ENCODE measurements around the gene DCUN1D1. TPM values are rescaled to one million over a fixed set of nuclear protein-coding genes. Genes with fewer than 3 reads are reported as not detected.

The DCUN1D1 gene
- total and polyA plus RNA-seq, 10 donors = 5.4 to 59.3 (median 29.5) TPM

- intact Hi-C loops (cut with DNase I; ENCODE audit: low total_unique reads) = no loop called here
- WGBS, 5 donors = 58 to 79% (median 77%) methylated on average over 2 of the region's 2 CpGs
These were observed 8.7 kb downstream of the DCUN1D1 start for GRCh38 chr3:182971637-182972036.

DNA sequence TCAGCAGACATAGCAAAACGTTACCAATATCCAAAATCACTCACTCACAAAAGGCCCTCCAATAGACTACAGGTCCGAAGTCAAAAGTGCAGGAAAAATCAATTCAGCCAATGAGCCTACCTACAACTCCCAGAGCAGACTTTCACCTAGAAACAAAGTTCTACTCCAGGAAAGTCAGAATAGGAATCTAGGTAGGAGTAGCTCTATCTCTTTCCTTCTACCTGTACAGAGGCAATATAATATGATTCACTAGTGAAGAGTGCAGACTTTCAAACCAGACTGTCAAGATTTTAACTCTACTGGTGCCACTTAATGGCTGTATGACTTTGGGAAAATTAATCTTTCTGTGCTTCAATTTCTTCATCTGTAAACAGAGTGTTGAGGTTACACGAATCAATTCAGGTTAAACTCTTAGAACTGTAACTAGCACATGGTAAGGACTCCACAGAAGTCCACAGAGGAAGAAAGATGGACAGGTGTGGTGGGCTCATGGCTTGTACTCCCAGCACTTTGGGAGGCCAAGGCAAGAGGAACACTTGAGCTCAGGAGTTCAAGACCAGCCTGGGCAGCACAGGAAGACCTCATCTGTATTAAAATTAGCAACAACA is 9.4 kb downstream of the DCUN1D1 start:
- DNase-seq = no peak
- H3K36me3 ChIP-seq = peaks cover 0 to 20% (median 0%) of the 10 kb centered on the region in 6 donors
- no peak overlapping the region for H3K4me3 ChIP-seq
- no peaks in the 10 kb centered on the region for H3K9me3 ChIP-seq
- 86 to 91% (median 91%) methylated on average over 3 of the region's 3 CpGs for WGBS, 5 donors
- intact Hi-C loops (cut with DNase I; ENCODE audit: low total_unique reads) = no loop called here
- H3K4me1 ChIP-seq = peaks cover 11 to 82% (median 34%) of the 10 kb centered on the region in 6 donors
- H3K27ac ChIP-seq = no peak overlapping the region
- no peaks in the 10 kb centered on the region for H3K27me3 ChIP-seq (replicated peaks in 1 of 7)
- TF ChIP-seq, protein P1, sequence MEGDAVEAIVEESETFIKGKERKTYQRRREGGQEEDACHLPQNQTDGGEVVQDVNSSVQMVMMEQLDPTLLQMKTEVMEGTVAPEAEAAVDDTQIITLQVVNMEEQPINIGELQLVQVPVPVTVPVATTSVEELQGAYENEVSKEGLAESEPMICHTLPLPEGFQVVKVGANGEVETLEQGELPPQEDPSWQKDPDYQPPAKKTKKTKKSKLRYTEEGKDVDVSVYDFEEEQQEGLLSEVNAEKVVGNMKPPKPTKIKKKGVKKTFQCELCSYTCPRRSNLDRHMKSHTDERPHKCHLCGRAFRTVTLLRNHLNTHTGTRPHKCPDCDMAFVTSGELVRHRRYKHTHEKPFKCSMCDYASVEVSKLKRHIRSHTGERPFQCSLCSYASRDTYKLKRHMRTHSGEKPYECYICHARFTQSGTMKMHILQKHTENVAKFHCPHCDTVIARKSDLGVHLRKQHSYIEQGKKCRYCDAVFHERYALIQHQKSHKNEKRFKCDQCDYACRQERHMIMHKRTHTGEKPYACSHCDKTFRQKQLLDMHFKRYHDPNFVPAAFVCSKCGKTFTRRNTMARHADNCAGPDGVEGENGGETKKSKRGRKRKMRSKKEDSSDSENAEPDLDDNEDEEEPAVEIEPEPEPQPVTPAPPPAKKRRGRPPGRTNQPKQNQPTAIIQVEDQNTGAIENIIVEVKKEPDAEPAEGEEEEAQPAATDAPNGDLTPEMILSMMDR (IDR thresholded peaks at IDR 0.05 in 8 of 11, conservative IDR thresholded peaks at IDR 0.05 in 3 of 11) = no peak
- no peak for TF ChIP-seq POLR2A (IDR thresholded peaks at IDR 0.05)
- TF ChIP-seq POLR2AphosphoS5 (IDR thresholded peaks at IDR 0.05) = no peak

More at GRCh38 chr3:182971637-182972036, 8.7 kb downstream of the DCUN1D1 start:
- Histone ChIP-seq H3K9me3 (no peaks in the 10 kb centered on the region), H3K4me3 (no peak overlapping the region), H3K27me3 (replicated peaks in 1 of 7) (no peaks in the 10 kb centered on the region), H3K27ac (no peak overlapping the region), H3K4me1 (peaks cover 11 to 82% (median 30%) of the 10 kb centered on the region in 6 donors), H3K36me3 (peaks cover 0 to 20% (median 0%) of the 10 kb centered on the region in 6 donors)
- TF ChIP-seq POLR2AphosphoS5 (IDR thresholded peaks at IDR 0.05) = no peak
- no peak for TF ChIP-seq POLR2A (IDR thresholded peaks at IDR 0.05)
- TF ChIP-seq, protein P1 (IDR thresholded peaks at IDR 0.05 in 8 of 11, conservative IDR thresholded peaks at IDR 0.05 in 3 of 11) = no peak
- no peak for DNase-seq

GRCh38 chr3:182969853-182970252 is 10.5 kb downstream of the DCUN1D1 start:
- Histone ChIP-seq H3K4me1 (peaks cover 11 to 82% (median 36%) of the 10 kb centered on the region in 6 donors), H3K9me3 (no peaks in the 10 kb centered on the region), H3K27me3 (replicated peaks in 1 of 7) (no peaks in the 10 kb centered on the region), H3K4me3 (no peak overlapping the region), H3K36me3 (peaks cover 0 to 20% (median 0%) of the 10 kb centered on the region in 6 donors), H3K27ac (no peak overlapping the region)
- DNase-seq = no peak
- intact Hi-C loops (cut with DNase I; ENCODE audit: low total_unique reads) = no loop called here
- 91 to 98% (median 97%) methylated on average over 7 of the region's 7 CpGs for WGBS, 5 donors
- TF ChIP-seq, protein P1 (IDR thresholded peaks at IDR 0.05 in 8 of 11, conservative IDR thresholded peaks at IDR 0.05 in 3 of 11) = no peak
- TF ChIP-seq POLR2A (IDR thresholded peaks at IDR 0.05) = no peak
- no peak for TF ChIP-seq POLR2AphosphoS5 (IDR thresholded peaks at IDR 0.05)

DNA sequence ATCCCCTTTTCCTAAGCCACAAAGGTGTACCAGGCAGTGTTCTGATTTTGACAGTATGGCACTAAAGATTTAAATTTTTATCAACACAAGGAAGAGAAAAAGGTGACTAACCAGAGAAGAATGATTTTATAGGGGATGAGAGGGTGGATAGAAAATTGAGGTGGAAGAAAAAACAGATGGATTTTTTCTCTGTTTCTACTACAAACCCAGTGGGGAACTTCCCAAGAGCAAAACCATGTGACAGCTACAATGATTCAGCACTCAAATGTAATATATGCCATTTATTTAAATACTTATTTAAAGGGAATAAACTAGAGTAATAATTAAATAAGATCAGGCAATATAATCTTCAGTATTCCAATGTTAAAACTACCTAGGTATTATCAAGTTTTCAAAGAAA is 11.1 kb downstream of the DCUN1D1 start:
- TF ChIP-seq POLR2A (IDR thresholded peaks at IDR 0.05) = no peak
- TF ChIP-seq POLR2AphosphoS5 (IDR thresholded peaks at IDR 0.05) = no peak
- TF ChIP-seq, protein P1 (IDR thresholded peaks at IDR 0.05 in 8 of 11, conservative IDR thresholded peaks at IDR 0.05 in 3 of 11) = no peak
- H3K27me3 ChIP-seq (replicated peaks in 1 of 7) = no peaks in the 10 kb centered on the region
- intact Hi-C loops (cut with DNase I; ENCODE audit: low total_unique reads) = no loop called here
- peaks cover 0 to 20% (median 0%) of the 10 kb centered on the region in 6 donors for H3K36me3 ChIP-seq
- H3K4me1 ChIP-seq = peaks cover 11 to 80% (median 35%) of the 10 kb centered on the region in 6 donors
- H3K9me3 ChIP-seq = no peaks in the 10 kb centered on the region
- no peak for DNase-seq
- no peak overlapping the region for H3K4me3 ChIP-seq
- no peak overlapping the region for H3K27ac ChIP-seq
